NOMO-1 (cell line): Measurements from ENCODE around the gene PLB1.

ENCODE experiments used
- DNase-seq, 2 experiments: peaks; one replicate each; lab custom pipeline; 2025; ENCODE audit not compliant: unreplicated experiment in 2 of 2; lab: John Stamatoyannopoulos, UW

PLB1 gene

DNA sequence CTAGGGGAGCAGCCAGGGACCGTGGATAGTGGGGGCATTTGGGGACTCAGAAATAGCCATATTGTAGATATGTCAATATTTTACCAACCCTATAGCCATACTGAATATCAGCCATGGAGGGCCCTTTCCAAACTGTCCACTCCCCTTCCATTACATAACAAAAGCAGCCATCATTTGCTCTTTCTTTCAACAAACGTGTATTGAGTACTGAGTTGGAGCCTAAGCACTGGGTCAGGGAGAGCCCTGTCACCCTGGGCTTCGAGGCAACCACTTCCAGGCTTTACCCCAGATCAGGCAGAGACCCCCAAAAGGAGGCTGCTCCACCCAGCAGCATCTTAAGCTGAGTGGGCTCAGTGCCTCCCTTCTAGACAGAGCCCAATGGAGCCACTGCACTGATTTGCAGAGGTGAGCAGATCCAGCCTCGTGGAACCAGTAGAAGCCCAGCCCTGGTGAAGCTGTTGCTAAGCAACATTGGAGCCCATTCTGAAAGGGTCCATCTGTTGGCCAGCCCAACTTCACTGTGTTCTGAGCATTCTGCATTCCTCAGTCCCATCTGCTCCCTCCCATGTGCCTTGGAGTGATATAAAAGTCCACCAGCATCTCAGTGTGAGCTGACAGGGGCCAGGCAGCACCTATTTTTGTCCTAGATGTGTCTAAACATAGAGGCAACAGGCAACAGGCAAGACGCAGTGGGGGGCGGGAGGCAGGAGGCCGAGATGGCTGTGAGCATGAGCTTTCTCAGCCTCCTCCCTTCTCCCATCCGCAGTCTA is 112.1 kb downstream of the PLB1 start:
- no peak for DNase-seq

DNA sequence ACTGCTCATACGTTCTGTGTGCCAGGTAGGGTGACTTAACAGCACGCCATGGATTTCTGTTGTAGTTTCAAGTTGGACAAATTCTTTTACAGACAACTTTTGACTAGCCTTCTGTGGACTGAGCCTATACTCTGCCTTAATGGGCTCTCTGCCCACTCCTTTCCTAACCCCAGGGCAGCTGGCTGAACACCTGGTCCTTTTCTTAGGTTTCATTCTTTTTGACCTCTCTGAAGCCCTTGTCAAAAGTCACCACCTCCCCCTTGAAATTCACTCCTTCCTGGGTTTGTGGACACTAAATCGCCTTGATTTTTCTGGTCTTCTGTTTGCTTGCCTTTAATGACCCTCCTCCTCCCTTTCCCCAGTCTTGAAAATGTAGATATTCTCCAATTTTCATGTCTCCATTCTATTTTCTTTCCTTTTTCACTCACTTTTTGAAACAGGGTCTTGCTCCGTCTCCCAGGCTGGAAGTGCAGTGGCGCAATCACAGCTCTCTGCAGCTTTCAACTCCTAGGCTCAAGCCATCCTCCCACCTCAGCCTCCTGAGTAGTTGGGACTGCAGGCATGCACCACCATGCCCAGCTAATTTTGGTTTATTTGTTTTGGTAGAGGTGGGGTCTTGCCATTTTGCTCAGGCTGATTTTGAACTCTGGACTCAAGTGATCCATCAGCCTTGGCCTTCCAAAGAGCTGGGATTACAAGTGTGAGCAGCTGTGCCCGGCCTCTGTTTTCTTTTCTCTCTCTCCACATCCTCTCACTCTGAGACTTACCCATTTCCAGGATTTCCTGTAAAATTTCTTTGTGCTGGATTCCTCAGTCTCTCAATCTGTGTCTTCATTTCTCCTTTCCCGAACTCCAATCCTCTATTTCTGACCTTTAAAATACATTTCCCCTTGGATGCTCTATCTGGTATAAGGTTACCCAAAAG is 112.9 kb downstream of the PLB1 start:
- DNase-seq, result no peak

DNA sequence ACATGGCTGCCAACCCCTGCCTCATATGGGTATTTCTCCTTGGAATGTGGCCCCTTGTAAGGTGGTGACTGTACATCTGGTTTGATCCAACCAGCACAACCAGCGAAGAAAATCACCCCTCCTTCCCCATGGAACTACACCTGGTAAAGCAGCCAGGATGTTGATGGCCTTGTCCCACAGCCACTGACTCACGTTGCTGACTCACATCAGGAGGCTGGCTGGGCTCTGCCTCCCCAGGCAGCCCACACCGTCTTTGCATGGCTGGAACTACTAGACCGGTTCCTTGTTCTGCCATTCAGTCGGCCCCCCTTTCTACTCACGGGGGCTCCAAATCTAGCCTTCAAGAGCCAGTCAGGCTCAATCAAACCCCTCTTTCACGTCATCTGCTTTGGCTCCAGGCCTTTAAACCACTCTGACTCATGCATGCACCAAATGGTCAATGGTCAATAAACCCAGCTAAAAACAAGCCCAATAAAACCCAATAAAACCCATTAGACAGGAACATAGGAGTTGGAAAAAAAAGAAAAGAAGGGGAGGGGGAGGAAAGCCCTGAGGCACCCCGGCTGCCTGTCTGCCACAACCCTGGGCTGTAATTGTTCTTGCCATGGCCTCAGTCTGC is 114.8 kb downstream of the PLB1 start:
- DNase-seq, result no peak

DNA sequence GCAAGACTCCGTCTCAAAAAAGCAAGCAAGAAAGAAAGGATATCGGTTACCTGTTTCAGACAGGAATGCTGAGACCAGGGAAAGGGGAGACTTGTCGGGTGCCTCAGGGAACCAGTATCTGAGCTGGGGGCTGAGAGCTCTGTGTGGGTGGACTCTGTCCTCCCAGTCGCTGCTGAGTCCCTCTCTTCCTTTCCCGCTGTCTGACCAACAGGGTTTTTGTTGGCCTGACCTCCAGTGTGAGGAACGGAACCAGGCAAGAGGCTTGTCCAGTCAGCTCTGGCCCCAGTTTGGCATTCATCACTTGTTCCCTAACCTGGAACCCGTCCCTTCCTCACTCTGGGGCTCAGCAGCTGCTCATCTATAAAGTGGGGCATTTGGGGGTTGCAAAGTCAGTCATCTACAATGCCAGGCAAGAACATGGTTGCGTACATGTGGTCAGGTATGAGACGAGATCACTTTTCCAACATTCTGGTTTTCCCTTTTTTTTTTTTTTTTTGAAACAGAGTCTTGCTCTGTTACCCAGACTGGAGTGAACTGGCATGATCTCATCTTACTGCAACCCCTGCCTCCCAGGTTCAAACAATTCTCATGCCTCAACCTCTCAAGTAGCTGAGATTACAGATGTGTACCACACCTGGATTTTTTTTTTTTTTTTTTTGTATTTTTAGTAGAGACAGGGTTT is 116.4 kb downstream of the PLB1 start:
- no peak for DNase-seq

- no peak for DNase-seq
These were observed 117.3 kb downstream of the PLB1 start for GRCh38 chr2:28613186-28613585.

DNA sequence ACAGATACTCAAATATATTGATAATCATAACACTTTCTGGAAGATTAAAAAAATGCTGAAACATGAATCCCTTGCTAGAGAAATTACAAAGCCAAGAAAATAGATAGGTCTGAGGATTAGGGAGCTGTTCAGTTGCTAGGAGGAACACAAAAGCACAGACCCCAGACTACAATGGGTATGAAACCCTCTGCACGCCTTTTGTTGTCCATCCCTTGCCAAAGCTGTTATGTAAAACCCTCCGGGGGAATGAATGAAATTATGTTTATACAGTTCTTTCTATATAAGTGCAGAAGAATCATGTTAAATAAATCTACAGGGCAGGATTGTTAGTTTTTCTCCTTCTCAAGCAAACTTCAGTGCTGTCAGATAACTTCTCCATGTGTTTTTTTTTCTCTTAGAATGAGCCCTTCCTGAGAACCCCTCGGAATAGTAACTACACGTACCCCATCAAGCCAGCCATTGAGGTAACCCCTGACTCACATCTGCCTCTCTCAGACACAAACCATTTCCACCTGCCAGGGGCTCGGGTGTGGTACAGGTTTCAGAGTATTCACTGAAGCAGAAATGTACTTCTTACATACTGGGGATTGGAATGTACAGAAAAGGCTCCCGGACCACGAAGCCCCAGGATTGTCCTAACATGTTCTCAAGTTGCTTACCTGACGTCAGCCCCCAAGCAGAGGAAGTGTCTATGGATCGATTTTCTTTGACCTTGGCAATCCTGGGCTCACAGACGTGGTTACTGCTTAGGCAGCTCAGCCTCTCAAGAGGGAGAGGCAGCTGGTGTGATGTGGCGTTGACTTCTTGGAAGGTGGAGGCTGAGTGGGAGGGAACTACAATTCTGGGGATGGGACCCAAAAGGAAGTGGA is 118.0 kb downstream of the PLB1 start:
- no peak for DNase-seq

DNA sequence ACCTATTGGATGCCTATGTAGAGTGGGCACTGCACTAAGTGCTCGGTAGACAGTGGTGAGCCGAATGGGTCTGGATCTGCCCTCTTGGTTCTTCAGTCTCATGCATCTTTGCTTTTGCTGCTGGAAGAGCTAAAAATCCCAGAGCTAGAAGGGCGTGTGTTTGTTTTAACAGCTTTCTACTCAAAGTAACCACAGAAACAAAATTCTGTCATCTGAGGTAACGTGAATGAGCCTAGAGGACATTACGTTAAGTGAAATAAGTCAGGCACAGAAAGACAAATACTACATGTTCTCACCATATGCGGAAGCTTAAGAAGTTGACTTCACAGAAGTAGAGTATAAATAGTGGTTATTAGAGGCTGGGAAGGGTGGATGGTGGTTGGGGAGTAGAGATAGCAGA is 119.8 kb downstream of the PLB1 start:
- no peak for DNase-seq

- DNase-seq, result no peak
These were observed 120.6 kb downstream of the PLB1 start for GRCh38 chr2:28616396-28616999.

DNA sequence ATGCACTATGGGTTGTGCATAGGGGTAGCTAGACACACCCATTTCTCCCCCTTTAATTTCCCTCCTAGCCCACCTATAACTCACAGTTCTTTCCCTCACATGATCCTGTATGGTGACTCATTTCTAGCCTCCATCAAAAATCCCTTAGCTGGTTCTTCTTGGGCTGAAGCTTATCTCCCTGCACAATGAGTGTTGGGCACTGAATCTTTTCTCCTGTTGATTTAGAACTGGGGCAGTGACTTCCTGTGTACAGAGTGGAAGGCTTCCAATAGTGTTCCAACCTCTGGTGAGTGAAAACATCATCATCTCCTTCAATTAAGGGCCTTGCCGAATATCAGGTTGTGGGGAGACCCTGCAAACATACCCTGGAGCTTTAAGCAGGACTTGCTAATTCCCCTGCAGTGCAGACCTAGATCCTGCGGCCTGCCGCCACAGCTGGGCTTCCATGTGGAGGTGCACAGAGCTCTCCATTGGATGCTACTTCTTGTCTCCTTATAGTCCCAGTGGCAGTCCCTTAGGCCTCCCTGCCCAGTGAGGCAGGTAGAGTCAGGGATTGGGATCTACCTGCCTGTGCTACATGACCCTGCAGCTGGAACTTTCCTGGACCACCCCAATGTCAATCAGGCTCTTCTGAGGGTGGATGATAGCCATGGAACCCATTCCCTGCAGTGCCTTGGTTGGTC is 121.8 kb downstream of the PLB1 start:
- DNase-seq, result no peak

DNA sequence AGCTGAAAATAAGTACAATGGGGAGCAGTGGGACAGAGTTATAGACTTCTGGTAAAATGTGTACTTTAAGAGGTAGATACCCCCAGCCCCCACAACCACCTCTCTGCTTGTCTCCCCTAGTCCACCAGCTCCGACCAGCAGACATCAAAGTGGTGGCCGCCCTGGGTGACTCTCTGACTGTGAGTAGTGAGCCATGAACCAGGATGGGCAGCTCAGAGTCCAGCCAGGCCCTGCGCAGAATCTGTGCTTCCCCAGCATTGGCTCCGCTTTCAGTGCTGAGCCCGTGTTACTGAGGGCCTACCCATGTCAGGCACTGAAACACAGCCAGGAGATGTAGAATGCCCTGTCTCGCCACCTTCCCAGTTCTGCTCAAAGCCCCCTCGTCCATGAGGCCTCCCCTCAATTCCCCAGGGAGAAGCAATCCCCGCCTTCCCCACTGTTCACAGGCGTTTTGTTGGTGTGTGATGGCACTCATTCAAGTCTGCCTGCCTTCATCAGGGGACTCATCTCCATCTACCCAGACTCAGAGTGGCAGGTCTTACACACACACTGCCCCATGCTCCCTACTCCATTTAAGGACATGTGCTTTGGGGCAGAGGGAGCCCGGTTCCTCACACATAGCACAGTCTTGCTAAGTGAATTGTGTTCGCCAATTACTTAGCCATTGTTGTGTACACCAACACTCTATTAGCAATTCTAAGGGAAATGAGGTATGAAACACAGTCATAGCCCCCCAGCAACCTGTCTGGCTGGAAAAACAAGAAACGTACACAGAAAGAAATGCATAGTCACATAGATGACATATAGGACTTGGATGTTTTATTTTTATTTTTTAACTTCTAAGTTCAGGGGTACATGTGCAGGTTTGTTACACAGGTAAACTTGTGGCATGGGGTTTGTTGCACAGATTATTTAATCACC is 122.6 kb downstream of the PLB1 start:
- no peak for DNase-seq

GRCh38 chr2:28619213-28620196 is 123.6 kb downstream of the PLB1 start:
- peak in 1 of 2 experiments; percentile 17 for DNase-seq

DNA sequence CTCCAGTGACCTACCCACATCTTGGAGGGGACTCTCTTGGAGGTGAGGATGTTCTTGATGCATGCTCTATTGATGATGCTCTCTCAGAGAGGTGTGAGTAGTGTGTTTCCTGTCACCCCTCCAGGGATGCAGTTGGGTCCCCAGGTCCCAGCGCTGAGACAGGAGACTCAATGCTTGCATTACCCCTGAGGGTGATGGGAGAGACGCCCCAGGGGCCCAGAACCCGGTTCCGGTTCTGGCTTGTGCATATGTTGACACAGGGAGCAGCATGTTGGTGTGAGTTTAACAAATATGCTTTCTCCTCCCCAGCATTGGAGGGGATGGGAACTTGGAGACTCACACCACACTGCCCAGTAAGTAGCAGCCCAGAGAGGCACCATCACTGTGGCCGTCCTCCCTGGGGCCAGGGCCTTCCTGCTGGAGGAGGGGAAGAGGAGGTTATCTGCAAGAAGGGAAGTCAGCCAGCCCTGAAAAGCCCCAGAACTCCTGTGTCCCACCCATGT is 124.5 kb downstream of the PLB1 start:
- DNase-seq, result no peak

DNA sequence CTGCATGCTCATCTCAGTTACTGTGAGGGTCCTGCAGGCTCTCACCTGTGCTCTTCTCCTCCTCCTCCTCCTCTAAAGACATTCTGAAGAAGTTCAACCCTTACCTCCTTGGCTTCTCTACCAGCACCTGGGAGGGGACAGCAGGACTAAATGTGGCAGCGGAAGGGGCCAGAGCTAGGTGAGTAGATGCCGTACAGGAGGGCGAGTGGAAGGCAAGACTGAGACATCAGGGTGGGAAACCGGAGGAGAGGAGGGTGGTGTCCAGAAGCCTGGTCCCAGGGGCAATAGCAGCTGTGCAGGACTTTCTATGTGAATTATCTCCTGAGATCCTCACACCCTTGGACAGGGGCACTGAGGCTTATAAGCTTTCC is 124.9 kb downstream of the PLB1 start:
- DNase-seq, result no peak

DNA sequence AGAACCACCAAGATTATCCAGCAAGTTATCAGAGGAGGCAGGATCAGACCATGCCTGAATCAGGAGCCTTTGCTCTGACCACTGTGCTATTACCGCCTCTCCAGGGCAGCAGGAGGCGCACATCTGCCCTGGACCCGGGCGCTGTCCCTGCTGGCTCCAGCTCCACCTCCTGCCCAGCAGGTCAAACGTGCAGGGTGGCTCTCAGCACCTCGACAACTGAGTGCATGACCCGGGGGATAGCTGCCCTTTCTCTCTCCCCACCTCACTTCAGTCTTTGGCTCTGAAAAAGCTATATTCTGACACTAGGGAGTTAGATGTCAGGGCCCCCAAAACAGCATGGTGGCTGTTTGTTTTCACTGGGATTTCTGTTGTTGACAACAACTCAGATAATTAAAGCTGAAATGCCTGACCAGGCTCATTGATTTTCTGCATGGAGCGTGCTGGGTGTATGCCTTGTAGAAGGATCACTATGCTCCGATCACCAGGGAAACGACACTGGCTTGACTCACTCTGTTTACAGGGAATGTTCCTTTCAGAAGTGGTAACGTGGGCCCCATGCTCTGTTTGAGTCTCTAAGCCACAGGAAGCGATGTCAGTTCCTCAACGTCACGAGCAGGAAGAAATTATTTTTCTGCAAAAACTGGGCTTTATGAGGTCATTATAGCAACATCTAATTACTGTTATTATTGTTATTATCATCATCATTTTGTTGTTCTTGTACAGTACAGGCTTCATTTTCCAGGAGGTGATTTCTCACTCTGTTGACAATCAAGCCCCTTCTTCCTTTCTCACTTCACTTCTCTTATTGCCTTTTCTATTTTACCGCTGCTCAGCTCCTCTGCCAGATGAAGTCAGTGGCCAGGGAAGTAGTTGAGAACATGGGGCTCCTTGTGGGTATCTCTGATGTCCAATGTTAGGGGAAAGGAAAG is 125.6 kb downstream of the PLB1 start:
- peak; percentile 39 to 81 for DNase-seq

- no peak for DNase-seq
These were observed 126.2 kb downstream of the PLB1 start for GRCh38 chr2:28622101-28622499.
